Cardiac septum (tissue), 1 donor: ENCODE results near the gene RUFY4. TPM values are rescaled to one million over a fixed set of nuclear protein-coding genes. Genes with fewer than 3 reads are reported as not detected.
A peak's percentile ranks its signal among the peaks of the same experiment; 100 is the strongest.
"Not testable (repeated sequence)": the region's sequence is repeated elsewhere in the genome, so short reads cannot be mapped to it uniquely, and the experiment has no call there.

Experiments
- DNase-seq: peaks from one replicate; pipeline ENCODE4 v3.0.0-alpha.2; 2020; ENCODE audit warnings: low spot score
- intact Hi-C: fragments of 100-400 bp; cut with DNase I; formaldehyde crosslinking; loops from one replicate; pipeline ENCODE4 v1.14.0; 2022
- total RNA-seq: library from RNA; stranded (reverse); fragmentation: NEBNext Ultra II Directional; extraction: Animal tissue kit (Norgen Biotek cat#: 25700); gene quantifications from one replicate; pipeline ENCODE4 v1.2.1, GENCODE V29; 2021
- donor health status: DM: no; HTN: no; CAD: no.

Gene RUFY4
- total RNA-seq, 1 donor from 2014 or later: not detected

GRCh38 chr2:218029366-218030360 lies 39.4 kb upstream of the RUFY4 start:
- peak; percentile 51 for DNase-seq
- intact Hi-C loops: no loop called here

- intact Hi-C loops: no loop called here
- peak; percentile 27 for DNase-seq
Measured at GRCh38 chr2:218030409-218031195, 38.5 kb upstream of the RUFY4 start.

GRCh38 chr2:218031261-218031660 lies 37.8 kb upstream of the RUFY4 start:
- intact Hi-C loops: no loop called here
- DNase-seq: no peak

- peak; percentile 56 for DNase-seq
Measured at GRCh38 chr2:218031771-218032257, 37.2 kb upstream of the RUFY4 start.

GRCh38 chr2:218032336-218033171 lies 36.5 kb upstream of the RUFY4 start:
- DNase-seq: peak; percentile 67
- intact Hi-C loops: loop anchor here (2.0 kb wide), 1 partner anchor 244 kb away; no protein-coding TSS in a partner anchor

More at GRCh38 chr2:218031771-218032257, 37.2 kb upstream of the RUFY4 start:
- intact Hi-C loops: loop anchor here (2.0 kb wide), 1 partner anchor 243 kb away; no protein-coding TSS in a partner anchor

GRCh38 chr2:218033208-218033589 lies 35.9 kb upstream of the RUFY4 start:
- DNase-seq: peak; percentile 38
- intact Hi-C loops: loop anchor here (2.0 kb wide), 1 partner anchor 244 kb away; no protein-coding TSS in a partner anchor

- intact Hi-C loops: loop anchor here (2.0 kb wide), 2 partner anchors 39 to 245 kb away; no protein-coding TSS in a partner anchor
- no peak for DNase-seq
Measured at GRCh38 chr2:218033590-218034496, 35.2 kb upstream of the RUFY4 start.

GRCh38 chr2:218034497-218035213 lies 34.4 kb upstream of the RUFY4 start:
- intact Hi-C loops: loop anchor here (2.0 kb wide), 1 partner anchor 40 kb away; no protein-coding TSS in a partner anchor
- DNase-seq: not testable (repeated sequence)

GRCh38 chr2:218035463-218036100 lies 33.5 kb upstream of the RUFY4 start:
- intact Hi-C loops: loop anchor here (2.0 kb wide), 1 partner anchor 41 kb away; no protein-coding TSS in a partner anchor
- DNase-seq: no peak

- DNase-seq: no peak
- intact Hi-C loops: no loop called here
Measured at GRCh38 chr2:218036371-218036770, 32.7 kb upstream of the RUFY4 start.

GRCh38 chr2:218039171-218039570 lies 29.9 kb upstream of the RUFY4 start:
- intact Hi-C loops: no loop called here
- DNase-seq: no peak

GRCh38 chr2:218040883-218041282 lies 28.2 kb upstream of the RUFY4 start:
- no peak for DNase-seq
- intact Hi-C loops: no loop called here

GRCh38 chr2:218041302-218042168 lies 27.5 kb upstream of the RUFY4 start:
- DNase-seq: no peak
- intact Hi-C loops: no loop called here

- DNase-seq: peak; percentile 10
- intact Hi-C loops: no loop called here
Measured at GRCh38 chr2:218043100-218043499, 26.0 kb upstream of the RUFY4 start.

GRCh38 chr2:218043701-218044109 lies 25.3 kb upstream of the RUFY4 start:
- DNase-seq: peak; percentile 66
- intact Hi-C loops: no loop called here

GRCh38 chr2:218044599-218044998 lies 24.5 kb upstream of the RUFY4 start:
- DNase-seq, intact Hi-C loops: not testable (repeated sequence)
